ENCODE results near the gene GNL1.

- TF ChIP-seq POLR2A (IDR thresholded peaks at IDR 0.05; ENCODE audit: low read length) (no peak), GATA1 (IDR thresholded peaks at IDR 0.05; ENCODE audit: low read depth, low read length) (no peak)
Observed at GRCh38 chr6:30542915-30543314, 13.4 kb downstream of the GNL1 start.
